K562 (cell line): ENCODE data around the gene DAB2IP. TPM values are rescaled to one million over a fixed set of nuclear protein-coding genes. Genes with fewer than 3 reads are reported as not detected.

ENCODE experiments used
- ATAC-seq: fragments of 200-7000 bp; cut with Tn5 transposase; 3 replicates; pipeline ENCODE4 v1.9.1; 2020; ENCODE audit warnings: moderate library complexity
- BruUV-seq: library from RNA; stranded (reverse); fragments of 400-500 nt; replicated peaks from 2 replicates; lab custom pipeline; 2021; lab: Mats Ljungman, UMichigan
- CTCF ChIA-PET: fragments of 300-600 bp; formaldehyde crosslinking; extraction: SDS; loops from one replicate; lab custom pipeline; 2021; ENCODE audit warnings: low intra/inter-chr PET ratio; lab: Yijun Ruan, JAX
- POLR2A ChIA-PET: fragments of 300-600, 350-650 bp; sonication (Branson Sonifier 250); formaldehyde crosslinking; extraction: SDS; loops from one replicate; lab custom pipeline; 2021; ENCODE audit warnings: antibody characterized with exemption, inconsistent platforms; lab: Yijun Ruan, JAX
- DNase-seq, 4 experiments: peaks; one replicate each; pipeline versions ENCODE4 v3.0.0 to v3.0.0-alpha.2; 2011 to 2018; ENCODE audit warnings: low spot score in 3 of 4, mixed read lengths in 3 of 4; ENCODE audit errors: extremely low read depth in 1 of 4
- FAIRE-seq: peaks from 2 replicates; lab custom pipeline; 2011; peaks lifted over from hg19 to GRCh38; lab: Jason Lieb, UNC
- H2AFZ ChIP-seq: 2 replicates; pipeline ENCODE4 v1.6.0; 2011; ENCODE audit warnings: low read depth, low read length, control low read depth, inconsistent platforms
- H3K27ac ChIP-seq: fragments of 200-600 bp; 3 replicates; pipeline ENCODE4 v1.8.0; 2011; ENCODE audit warnings: low read depth, mild to moderate bottlenecking, control low read depth, inconsistent platforms, low read length, moderate library complexity, mixed read lengths; ENCODE audit errors: extremely low read depth
- H3K27me3 ChIP-seq, 2 experiments: fragments of 300-600 bp in 1 of 2; 2 replicates in 1 of 2; 3 replicates in 1 of 2; pipeline versions ENCODE4 v1.6.0 to v1.8.0; 2011; ENCODE audit warnings: inconsistent platforms in 2 of 2, low read length in 2 of 2, mild to moderate bottlenecking in 1 of 2, mixed read lengths in 1 of 2, moderate library complexity in 1 of 2; ENCODE audit not compliant: control insufficient read depth in 2 of 2, insufficient read depth in 2 of 2
- H3K36me3 ChIP-seq: fragments of 300-600 bp; 3 replicates; pipeline ENCODE4 v1.8.0; 2011; ENCODE audit warnings: mild to moderate bottlenecking, low read length, inconsistent platforms; ENCODE audit not compliant: control insufficient read depth, insufficient read depth
- H3K4me1 ChIP-seq, 2 experiments: fragments of 200-600 bp in 1 of 2; replicated peaks in 1 of 2; 2 replicates in 1 of 2; 3 replicates in 1 of 2; pipeline versions ENCODE4 v1.5.1 to v1.8.0; 2011; ENCODE audit warnings: inconsistent platforms in 2 of 2, low read length in 2 of 2, mild to moderate bottlenecking in 1 of 2, mixed read lengths in 1 of 2, moderate library complexity in 1 of 2; ENCODE audit not compliant: control insufficient read depth in 2 of 2, insufficient read depth in 2 of 2
- H3K4me2 ChIP-seq: 2 replicates; pipeline ENCODE4 v1.6.1; 2011; ENCODE audit warnings: low read length, control low read depth, inconsistent platforms, mixed read lengths; ENCODE audit not compliant: insufficient read depth
- H3K4me3 ChIP-seq: fragments of 200-600 bp; sonication (generic), shearing (Covaris generic); 2 replicates; pipeline ENCODE4 v1.5.1; 2016; ENCODE audit warnings: control low read depth, inconsistent platforms
- H3K79me2 ChIP-seq: fragments of 200-600 bp; 3 replicates; pipeline ENCODE4 v1.8.0; 2011; ENCODE audit warnings: low read length, inconsistent platforms; ENCODE audit not compliant: control insufficient read depth, insufficient read depth
- H3K9ac ChIP-seq, 2 experiments: 2 replicates each; pipeline versions ENCODE4 v1.6.0 to v1.6.1; 2011; ENCODE audit warnings: low read depth in 2 of 2, low read length in 2 of 2, control low read depth in 1 of 2, inconsistent platforms in 1 of 2, mild to moderate bottlenecking in 1 of 2, mixed read lengths in 1 of 2; ENCODE audit not compliant: insufficient read depth in 1 of 2
- H3K9me1 ChIP-seq: one replicate; pipeline ENCODE4 v1.6.0; 2011; ENCODE audit warnings: inconsistent platforms, mild to moderate bottlenecking, low read length, moderate library complexity; ENCODE audit not compliant: control insufficient read depth, insufficient read depth
- H3K9me3 ChIP-seq: replicated peaks from 2 replicates; pipeline ENCODE4 v1.5.1; 2011; ENCODE audit warnings: low read depth, low read length, inconsistent platforms; ENCODE audit not compliant: control insufficient read depth, insufficient read depth
- H4K20me1 ChIP-seq: replicated peaks from 2 replicates; pipeline ENCODE4 v1.6.1; 2011; ENCODE audit warnings: low read length, inconsistent platforms, mixed read lengths; ENCODE audit not compliant: control insufficient read depth, insufficient read depth
- BDP1 ChIP-seq: IDR thresholded peaks from 3 replicates; pipeline ENCODE4 v1.6.1; 2011; ENCODE audit not compliant: insufficient read length, insufficient read depth
- COPS2 ChIP-seq: fragments of 450-650 bp; conservative IDR thresholded peaks from 2 replicates; pipeline ENCODE4 v1.6.1; 2016; ENCODE audit warnings: mild to moderate bottlenecking, moderate library complexity
- HNRNPUL1 ChIP-seq: fragments of 200-400 bp; formaldehyde crosslinking; IDR thresholded peaks from 2 replicates; pipeline ENCODE4 v1.6.1; 2017; ENCODE audit warnings: low read length
- JUN ChIP-seq, 2 experiments: sonication (generic) in 1 of 2; formaldehyde crosslinking in 1 of 2; IDR thresholded peaks; 2 replicates each; pipeline versions ENCODE4 v1.6.1 to v1.8.0; 2012 to 2022; ENCODE audit warnings: borderline replicate concordance in 2 of 2, mild to moderate bottlenecking in 2 of 2, improper control_type of control experiment in 1 of 2, low read depth in 1 of 2, low read length in 1 of 2, missing genetic modification reagents in 1 of 2
- NCOA6 ChIP-seq: fragments of 450-650 bp; IDR thresholded peaks from 2 replicates; pipeline ENCODE4 v1.6.1; 2017; ENCODE audit warnings: mild to moderate bottlenecking
- NFE2L1 ChIP-seq: fragments of 450-650 bp; IDR thresholded peaks from 2 replicates; pipeline ENCODE4 v1.6.1; 2016; ENCODE audit warnings: missing genetic modification characterization, low read depth, mild to moderate bottlenecking, missing compliant biosample characterization, moderate library complexity, borderline replicate concordance
- POLR3A ChIP-seq: IDR thresholded peaks from 2 replicates; pipeline ENCODE4 v1.6.1; 2011; ENCODE audit warnings: borderline replicate concordance, mild to moderate bottlenecking, moderate library complexity; ENCODE audit not compliant: insufficient read length, insufficient read depth; ENCODE audit errors: extremely low read depth
- PTRF ChIP-seq: fragments of 450-650 bp; IDR thresholded peaks from 2 replicates; pipeline ENCODE4 v1.6.1; 2016; ENCODE audit warnings: mild to moderate bottlenecking, missing genetic modification characterization, missing compliant biosample characterization
- RBM15 ChIP-seq: fragments of 200-400 bp; formaldehyde crosslinking; IDR thresholded peaks from 2 replicates; pipeline ENCODE4 v1.6.1; 2018; ENCODE audit warnings: mild to moderate bottlenecking, low read length, moderate library complexity; ENCODE audit not compliant: insufficient read depth
- RCOR1 ChIP-seq, 2 experiments: IDR thresholded peaks; 2 replicates each; pipeline ENCODE4 v1.6.1; 2012; ENCODE audit warnings: low read depth in 2 of 2, low read length in 2 of 2, borderline replicate concordance in 1 of 2, improper control_type of control experiment in 1 of 2
- YBX1 ChIP-seq: fragments of 450-650 bp; IDR thresholded peaks from 2 replicates; pipeline ENCODE4 v1.7.1; 2016; ENCODE audit warnings: mild to moderate bottlenecking
- WGBS: fragments of 100-300 bp; shearing (Covaris generic); methylation state at CpG from one replicate; pipeline ENCODE4 v1.1.6; 2016; ENCODE audit warnings: low coverage, mixed read lengths; ENCODE audit not compliant: insufficient coverage; ENCODE audit errors: missing lambda C conversion rate; 5-methylcytosine and 5-hydroxymethylcytosine counted together
- in situ Hi-C: fragments of 300-500 bp; cut with MboI; formaldehyde crosslinking; loops from 4 replicates; pipeline ENCODE4 v1.15.0; 2018; ENCODE audit warnings: inconsistent platforms, mixed read lengths
- intact Hi-C: fragments of 100-400 bp; cut with micrococcal nuclease; formaldehyde crosslinking; loops from 2 replicates; pipeline ENCODE4 v1.14.2; 2022
- polyA plus RNA-seq, 8 experiments: library from polyadenylated mRNA; depleted of rRNA in 4 of 8; stranded (reverse) in 5 of 8; unstranded in 3 of 8; fragments of >200 nt; fragmentation: Nextera tagmentation in 2 of 8; fragmentation: Illumina TruSeq in 1 of 8; extraction: Ambion mirVana in 2 of 8; extraction: Trizol in 1 of 8; gene quantifications; 2 replicates each; pipeline versions ENCODE4 v1.2.1 to v1.2.3, GENCODE V29; 2011 to 2014; ENCODE audit warnings: inconsistent platforms in 1 of 8, missing spikeins in 1 of 8
- total RNA-seq, 7 experiments: library from RNA; depleted of rRNA in 6 of 7; stranded (reverse); fragments of >200 nt in 6 of 7; fragmentation: Illumina TruSeq in 2 of 7; extraction: Trizol in 2 of 7; gene quantifications; 2 replicates each; pipeline versions ENCODE4 v1.2.1 to v1.2.3, GENCODE V29; 2011 to 2021; ENCODE audit warnings: low replicate concordance in 1 of 7
- TF ChIP-seq, protein P1 (sequence below): fragments of 450-650 bp; formaldehyde crosslinking; IDR thresholded peaks from 2 replicates; pipeline ENCODE4 v1.4.0; 2022; ENCODE audit warnings: missing genetic modification characterization
- TF ChIP-seq, protein P2 (sequence below): IDR thresholded peaks from 3 replicates; pipeline ENCODE4 v1.6.1; 2011; ENCODE audit warnings: borderline replicate concordance, mild to moderate bottlenecking; ENCODE audit not compliant: insufficient read length, insufficient read depth
- TF ChIP-seq, protein P3 (sequence below): fragments of 450-650 bp; IDR thresholded peaks from 2 replicates; pipeline ENCODE4 v1.6.1; 2018; ENCODE audit not compliant: partially characterized antibody

DAB2IP gene
- total and polyA plus RNA-seq, 9 of the 15 experiments (the other 6 are each of a cell fraction or from before 2014, with no cell fraction given), result 0.04 to 0.31 (median 0.08) TPM; not detected in 5

DNA sequence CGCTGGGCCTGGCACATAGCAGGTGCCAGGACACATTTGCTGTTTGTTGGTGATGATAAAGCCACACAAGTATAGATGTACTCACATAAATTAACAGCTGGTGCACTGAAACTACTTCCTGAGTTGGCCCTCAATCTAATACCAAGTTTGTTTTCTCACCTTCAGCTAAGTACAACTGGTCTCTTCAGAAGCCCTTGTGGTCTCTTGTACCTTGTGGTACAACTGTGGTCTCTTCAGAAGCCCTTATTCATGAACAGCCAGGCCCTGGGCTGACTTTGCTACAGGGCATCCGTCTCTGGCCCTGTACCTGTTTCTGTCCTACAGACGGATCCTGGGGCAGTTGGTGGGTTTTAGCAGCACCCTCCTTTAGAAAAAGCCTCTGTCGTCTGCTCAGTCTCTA lies 81.5 kb downstream of the DAB2IP start:
- 0% methylated on average over 4 of the region's 4 CpGs for WGBS
- intact Hi-C loops, result no loop called here
- no peak overlapping the region for H3K27ac ChIP-seq
- ATAC-seq, result no peak
- in situ Hi-C loops, result no loop called here
- H4K20me1 ChIP-seq, result no peaks in the 10 kb centered on the region; the same call in 1 of the 2 replicates
- DNase-seq, result no peak
- no peak for FAIRE-seq
- ChIA-PET POLR2A (interaction anchor here (0.5 to 1.8 kb wide), 4 partner anchors 10 to 96 kb away, joined by 3 to 8 read pairs (median 3); no protein-coding TSS in a partner anchor), CTCF (no interaction called here)
- H3K4me2 ChIP-seq, result no peak overlapping the region
- no peak overlapping the region for H3K9ac ChIP-seq
- no peaks in the 10 kb centered on the region for H3K9me3 ChIP-seq
- no TSS peak for BruUV-seq
- peaks cover 10 to 73% of the 10 kb centered on the region in 2 experiments; a peak in 3 of 5 replicates for H3K27me3 ChIP-seq
- no peaks in the 10 kb centered on the region for H3K9me1 ChIP-seq
- TF ChIP-seq, protein P1, sequence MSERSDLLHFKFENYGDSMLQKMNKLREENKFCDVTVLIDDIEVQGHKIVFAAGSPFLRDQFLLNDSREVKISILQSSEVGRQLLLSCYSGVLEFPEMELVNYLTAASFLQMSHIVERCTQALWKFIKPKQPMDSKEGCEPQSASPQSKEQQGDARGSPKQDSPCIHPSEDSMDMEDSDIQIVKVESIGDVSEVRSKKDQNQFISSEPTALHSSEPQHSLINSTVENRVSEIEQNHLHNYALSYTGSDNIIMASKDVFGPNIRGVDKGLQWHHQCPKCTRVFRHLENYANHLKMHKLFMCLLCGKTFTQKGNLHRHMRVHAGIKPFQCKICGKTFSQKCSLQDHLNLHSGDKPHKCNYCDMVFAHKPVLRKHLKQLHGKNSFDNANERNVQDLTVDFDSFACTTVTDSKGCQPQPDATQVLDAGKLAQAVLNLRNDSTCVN, result no peak
- TF ChIP-seq HNRNPUL1, result no peak
- no peak for TF ChIP-seq NFE2L1 (tag)
- TF ChIP-seq PTRF (tag), result no peak
- no peak for TF ChIP-seq JUN (IDR thresholded peaks at IDR 0.05; ENCODE audit: borderline replicate concordance, low read depth, low read length)
- no peak for TF ChIP-seq JUN (CRISPR knock-in tag; IDR thresholded peaks at IDR 0.05; ENCODE audit: borderline replicate concordance)
- TF ChIP-seq POLR3A, result no peak
- TF ChIP-seq RCOR1 (IDR thresholded peaks at IDR 0.05; ENCODE audit: borderline replicate concordance in 1 of 2, low read depth in 2 of 2, low read length in 2 of 2), result no peak
- no peak for TF ChIP-seq BDP1
- TF ChIP-seq COPS2, result no peak
- TF ChIP-seq, protein P2, sequence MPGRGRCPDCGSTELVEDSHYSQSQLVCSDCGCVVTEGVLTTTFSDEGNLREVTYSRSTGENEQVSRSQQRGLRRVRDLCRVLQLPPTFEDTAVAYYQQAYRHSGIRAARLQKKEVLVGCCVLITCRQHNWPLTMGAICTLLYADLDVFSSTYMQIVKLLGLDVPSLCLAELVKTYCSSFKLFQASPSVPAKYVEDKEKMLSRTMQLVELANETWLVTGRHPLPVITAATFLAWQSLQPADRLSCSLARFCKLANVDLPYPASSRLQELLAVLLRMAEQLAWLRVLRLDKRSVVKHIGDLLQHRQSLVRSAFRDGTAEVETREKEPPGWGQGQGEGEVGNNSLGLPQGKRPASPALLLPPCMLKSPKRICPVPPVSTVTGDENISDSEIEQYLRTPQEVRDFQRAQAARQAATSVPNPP, result no peak
- no peak for TF ChIP-seq NCOA6
- no peak for TF ChIP-seq YBX1
- TF ChIP-seq, protein P3, sequence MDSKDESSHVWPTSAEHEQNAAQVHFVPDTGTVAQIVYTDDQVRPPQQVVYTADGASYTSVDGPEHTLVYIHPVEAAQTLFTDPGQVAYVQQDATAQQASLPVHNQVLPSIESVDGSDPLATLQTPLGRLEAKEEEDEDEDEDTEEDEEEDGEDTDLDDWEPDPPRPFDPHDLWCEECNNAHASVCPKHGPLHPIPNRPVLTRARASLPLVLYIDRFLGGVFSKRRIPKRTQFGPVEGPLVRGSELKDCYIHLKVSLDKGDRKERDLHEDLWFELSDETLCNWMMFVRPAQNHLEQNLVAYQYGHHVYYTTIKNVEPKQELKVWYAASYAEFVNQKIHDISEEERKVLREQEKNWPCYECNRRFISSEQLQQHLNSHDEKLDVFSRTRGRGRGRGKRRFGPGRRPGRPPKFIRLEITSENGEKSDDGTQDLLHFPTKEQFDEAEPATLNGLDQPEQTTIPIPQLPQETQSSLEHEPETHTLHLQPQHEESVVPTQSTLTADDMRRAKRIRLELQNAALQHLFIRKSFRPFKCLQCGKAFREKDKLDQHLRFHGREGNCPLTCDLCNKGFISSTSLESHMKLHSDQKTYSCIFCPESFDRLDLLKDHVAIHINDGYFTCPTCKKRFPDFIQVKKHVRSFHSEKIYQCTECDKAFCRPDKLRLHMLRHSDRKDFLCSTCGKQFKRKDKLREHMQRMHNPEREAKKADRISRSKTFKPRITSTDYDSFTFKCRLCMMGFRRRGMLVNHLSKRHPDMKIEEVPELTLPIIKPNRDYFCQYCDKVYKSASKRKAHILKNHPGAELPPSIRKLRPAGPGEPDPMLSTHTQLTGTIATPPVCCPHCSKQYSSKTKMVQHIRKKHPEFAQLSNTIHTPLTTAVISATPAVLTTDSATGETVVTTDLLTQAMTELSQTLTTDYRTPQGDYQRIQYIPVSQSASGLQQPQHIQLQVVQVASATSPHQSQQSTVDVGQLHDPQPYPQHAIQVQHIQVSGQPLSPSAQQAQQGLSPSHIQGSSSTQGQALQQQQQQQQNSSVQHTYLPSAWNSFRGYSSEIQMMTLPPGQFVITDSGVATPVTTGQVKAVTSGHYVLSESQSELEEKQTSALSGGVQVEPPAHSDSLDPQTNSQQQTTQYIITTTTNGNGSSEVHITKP, result no peak
- no peak for TF ChIP-seq RBM15
- H3K36me3 ChIP-seq, result no peaks in the 10 kb centered on the region
- peaks cover 0 to 3% of the 10 kb centered on the region in 2 experiments; a peak in 1 of 5 replicates for H3K4me1 ChIP-seq
- H2AFZ ChIP-seq, result no peak overlapping the region
- H3K79me2 ChIP-seq, result no peaks in the 10 kb centered on the region
- no peak overlapping the region for H3K4me3 ChIP-seq
